Occipital lobe (tissue), 2 donors: ENCODE results near the gene AIFM2. TPM values are rescaled to one million over a fixed set of nuclear protein-coding genes. Genes with fewer than 3 reads are reported as not detected.
A peak's percentile ranks its signal among the peaks of the same experiment; 100 is the strongest.
"Not testable (repeated sequence)": the region's sequence is repeated elsewhere in the genome, so short reads cannot be mapped to it uniquely, and the experiment has no call there.

Source experiments
- DNase-seq: peaks from one replicate; lab custom pipeline; 2025; lab: John Stamatoyannopoulos, UW
- total RNA-seq: library from RNA; depleted of rRNA; stranded (reverse); fragments of >200 nt; gene quantifications from one replicate; pipeline ENCODE4 v1.2.3, GENCODE V29; 2014

Gene AIFM2
- 5.5 TPM for total RNA-seq

- DNase-seq = peak; percentile 8
Observed at GRCh38 chr10:70132098-70133029, at the start of gene AIFM2. Gene AIFM2, minus strand, starts transcription at chr10:70132825. Its CDS starts 8,741 bp downstream, at chr10:70124084.

- not testable (repeated sequence) for DNase-seq
Observed at GRCh38 chr10:70179209-70179608, 46.6 kb upstream of the AIFM2 start.

DNA sequence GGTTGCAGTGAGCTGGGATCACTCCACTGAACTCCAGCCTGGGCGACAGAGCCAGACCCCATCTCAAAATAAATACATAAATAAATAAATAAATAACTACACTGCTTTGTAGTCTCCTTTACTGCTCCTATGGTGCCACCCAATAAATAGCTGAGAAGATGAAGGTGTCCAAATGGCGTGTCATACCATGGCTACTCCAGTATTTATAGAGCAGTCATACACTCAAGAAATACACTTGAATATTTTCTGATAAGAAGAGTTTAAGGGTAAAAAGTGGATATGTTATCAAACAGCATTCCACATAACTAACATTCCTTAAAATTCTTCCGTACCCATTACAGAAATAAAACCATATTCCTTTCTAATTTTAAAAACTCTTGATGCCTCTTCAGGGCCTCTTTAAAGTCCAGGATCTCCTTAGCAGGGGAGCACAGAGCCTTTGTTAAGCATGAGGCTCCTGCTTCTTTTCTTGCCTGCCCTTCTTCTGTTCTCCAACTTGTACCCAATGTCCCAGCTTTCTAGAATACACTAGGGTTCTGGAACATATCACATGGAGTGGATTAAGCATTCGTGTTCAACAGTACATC, 45.6 kb upstream of the AIFM2 start:
- DNase-seq = no peak

DNA sequence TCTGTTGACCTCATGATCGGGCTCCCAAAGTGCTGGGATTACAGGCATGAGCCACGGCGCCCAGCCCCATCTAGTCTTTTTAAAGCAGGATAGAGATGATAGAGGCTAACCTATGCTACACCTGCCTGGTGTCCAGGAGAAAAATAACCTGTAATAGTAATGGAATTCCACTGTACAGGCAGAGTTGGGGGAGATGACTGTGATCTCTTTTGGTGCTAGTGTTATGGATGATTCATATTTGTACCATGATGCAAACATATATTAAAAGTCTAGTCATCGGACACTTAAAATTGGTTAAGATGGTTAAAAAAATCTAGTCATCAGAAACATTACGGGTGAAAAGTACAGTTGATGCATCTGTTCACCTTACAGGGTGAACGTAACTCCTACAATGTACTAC, 43.8 kb upstream of the AIFM2 start:
- DNase-seq = no peak

DNA sequence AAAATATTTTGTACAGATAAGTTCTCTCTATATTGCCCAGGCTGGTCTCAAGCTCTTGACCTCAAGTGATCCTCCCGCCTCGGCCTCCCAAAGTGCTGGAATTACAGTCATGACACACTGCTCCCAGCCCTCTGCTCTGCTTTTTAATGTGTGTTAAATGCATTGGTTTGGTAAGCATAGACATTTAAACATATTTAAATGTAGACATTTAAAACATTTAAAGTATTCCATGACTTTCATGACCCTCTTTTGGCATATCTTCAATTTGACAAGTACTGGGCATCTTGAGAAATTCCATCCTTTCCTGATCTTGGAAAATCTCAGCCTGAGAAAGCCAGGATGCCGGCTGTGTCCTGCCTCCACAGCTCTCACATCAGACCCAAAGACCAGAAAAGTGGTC, 42.9 kb upstream of the AIFM2 start:
- no peak for DNase-seq

DNA sequence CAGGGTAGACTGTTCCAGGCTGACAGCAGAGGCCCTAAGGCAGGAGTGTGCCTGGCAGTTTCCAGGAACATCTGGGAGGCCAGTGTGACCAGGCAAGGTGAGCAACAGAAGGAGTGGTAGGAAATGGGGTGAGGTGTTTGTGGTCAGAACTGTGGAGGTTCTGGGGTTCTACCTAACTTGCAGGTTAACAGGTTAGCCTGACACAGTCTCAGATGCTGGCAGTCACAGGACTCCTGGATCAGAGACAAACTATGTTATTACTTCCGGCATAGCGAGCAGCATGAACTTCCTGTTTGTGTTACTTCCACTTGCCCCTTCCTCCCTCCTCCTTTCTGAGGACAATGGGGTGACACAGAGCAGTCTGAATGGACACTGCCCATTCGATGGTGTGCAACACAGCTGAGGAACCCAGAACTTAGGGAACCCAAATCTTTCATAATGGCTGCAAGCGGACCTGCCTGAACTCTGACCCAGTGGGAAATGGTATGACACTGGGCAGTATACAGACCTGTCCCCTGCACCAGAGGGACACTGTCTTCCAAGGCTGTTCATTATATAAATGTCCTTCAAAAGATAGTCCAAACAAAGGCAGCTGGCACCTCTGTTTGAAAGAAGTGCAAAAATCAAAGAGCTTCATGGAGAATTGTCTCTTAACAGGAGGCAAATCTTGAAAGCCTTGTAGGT, 41.6 kb upstream of the AIFM2 start:
- no peak for DNase-seq

GRCh38 chr10:70169649-70170364, 37.2 kb upstream of the AIFM2 start:
- DNase-seq = no peak

- no peak for DNase-seq
Observed at GRCh38 chr10:70169011-70169410, 36.4 kb upstream of the AIFM2 start.

DNA sequence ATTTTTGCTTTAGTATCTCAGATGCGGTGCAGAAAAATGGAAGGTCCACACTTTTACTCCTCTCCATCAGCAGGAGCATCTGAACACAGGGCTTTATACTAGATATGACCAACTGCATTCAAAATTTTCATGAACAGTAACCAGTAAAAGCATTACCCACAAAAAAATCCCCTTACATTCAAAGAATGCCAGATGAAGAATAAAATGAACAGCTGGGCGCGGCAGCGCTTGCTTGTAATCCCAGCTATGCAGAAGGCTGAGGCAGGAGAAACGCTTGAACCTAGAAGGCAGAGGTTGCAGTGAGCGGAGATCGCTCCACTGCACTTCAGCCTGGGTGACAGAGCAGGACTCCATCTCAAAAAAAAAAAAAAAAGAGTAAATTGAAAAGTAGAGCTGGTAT, 34.6 kb upstream of the AIFM2 start:
- DNase-seq = no peak

DNA sequence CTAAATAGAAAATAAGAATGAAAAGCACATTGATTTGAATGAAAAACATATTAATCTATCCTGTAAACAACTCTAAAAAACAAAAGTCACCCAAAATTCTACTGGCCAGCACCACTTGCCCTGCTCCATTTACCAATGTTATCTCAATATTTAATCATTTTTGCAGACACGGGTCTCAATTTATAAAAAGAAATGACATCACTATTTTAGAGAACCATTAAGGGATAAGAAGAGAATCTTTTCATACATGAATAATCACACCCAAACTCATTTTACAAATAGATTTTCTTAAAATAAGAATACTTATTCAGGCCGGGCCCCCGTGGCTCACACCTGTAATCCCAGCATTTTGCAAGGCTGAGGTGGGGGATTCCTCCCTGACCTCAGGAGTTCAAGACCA, 33.8 kb upstream of the AIFM2 start:
- DNase-seq = no peak

- no peak for DNase-seq
Observed at GRCh38 chr10:70164163-70164562, 31.5 kb upstream of the AIFM2 start.

DNA sequence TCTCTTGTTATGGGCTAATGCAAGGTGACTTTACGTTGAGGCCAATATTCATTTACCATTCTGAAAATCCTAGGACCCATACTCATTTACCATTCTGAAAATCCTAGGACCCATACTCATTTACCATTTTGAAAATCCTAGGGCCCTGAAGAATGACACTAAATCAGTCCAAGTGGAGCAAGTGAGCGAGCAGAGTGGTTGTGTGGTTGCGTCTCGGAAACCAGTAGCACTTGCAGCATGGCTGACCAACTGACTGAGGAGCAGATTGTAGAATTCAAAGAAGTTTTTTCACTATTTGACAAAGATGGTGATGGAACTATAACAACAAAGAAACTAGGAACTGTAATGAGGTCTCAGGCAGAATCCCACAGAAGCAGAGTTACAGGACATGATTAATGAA, 30.8 kb upstream of the AIFM2 start:
- no peak for DNase-seq

DNA sequence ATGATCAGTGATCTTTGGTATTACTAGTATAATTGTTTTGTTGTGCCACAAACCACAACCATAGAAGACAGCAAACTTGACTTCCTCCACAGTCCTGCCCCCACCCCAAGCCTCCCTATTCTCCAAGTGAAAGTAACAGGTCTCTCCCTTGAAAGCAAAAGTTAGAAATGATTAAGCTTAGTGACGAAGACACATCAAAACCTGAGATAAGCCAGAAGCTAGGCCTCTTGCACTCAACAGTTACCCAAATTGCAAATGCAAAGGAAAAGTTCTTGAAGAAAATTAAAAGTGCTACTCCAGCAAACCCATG, 30.2 kb upstream of the AIFM2 start:
- no peak for DNase-seq

DNA sequence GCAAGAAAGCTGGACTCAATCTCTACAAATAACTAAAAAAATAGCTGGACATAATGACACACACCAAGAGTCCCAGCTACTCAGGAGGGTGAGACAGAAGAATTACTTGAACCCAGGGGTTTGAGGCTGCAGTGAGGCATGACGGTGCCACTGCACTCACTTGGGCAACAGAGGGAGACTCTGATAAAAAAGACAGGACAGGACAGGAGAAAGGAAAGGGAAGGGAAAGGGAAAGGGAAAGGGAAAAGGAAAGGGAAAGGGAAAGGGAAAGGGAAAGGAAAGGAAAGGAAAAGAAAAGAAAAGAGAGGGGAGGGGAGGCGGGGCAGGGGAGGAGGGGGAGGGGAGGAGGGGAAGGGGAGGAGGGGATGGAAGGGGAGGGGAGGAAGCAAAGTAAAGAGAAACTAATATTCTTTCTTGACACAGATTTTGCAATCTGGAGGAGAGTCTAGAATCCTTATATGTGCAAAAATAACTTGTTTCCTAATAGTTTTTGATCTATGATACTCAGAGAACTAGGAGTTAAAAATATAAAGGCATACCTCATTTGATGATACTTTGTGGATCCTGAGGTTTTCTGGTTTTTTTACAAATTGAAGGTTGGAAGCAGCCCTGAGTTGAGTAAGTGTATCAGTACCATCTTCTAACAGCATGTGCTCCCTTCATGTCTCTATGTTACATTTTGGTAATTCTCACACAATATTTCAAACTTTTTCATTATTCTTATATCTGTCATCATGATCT, 29.7 kb upstream of the AIFM2 start:
- DNase-seq = no peak

GRCh38 chr10:70160798-70161197, 28.2 kb upstream of the AIFM2 start:
- DNase-seq = no peak

GRCh38 chr10:70159366-70159765, 26.7 kb upstream of the AIFM2 start:
- DNase-seq = not testable (repeated sequence)

DNA sequence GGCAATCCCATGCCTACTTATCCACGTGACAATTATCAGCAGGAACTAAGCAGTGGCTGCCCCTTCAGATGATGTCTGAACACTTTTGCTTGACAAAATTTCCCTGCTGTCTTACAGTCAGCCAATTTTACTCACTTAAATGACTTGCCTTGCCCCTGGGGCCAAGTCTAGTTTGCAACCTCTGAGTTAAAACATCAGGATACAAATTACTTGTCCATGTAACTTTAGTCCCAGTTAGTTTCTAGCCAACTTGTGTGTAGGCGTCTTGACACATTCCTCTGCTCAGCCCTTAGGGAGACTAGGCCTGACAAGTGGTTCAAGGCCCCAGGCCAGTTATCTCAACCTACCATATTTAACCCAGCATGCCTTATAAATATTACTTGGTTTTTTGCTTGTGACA, 25.5 kb upstream of the AIFM2 start:
- no peak for DNase-seq

- no peak for DNase-seq
Observed at GRCh38 chr10:70155255-70155838, 22.7 kb upstream of the AIFM2 start.

GRCh38 chr10:70148516-70148915, 15.9 kb upstream of the AIFM2 start:
- DNase-seq = no peak

- DNase-seq = no peak
Observed at GRCh38 chr10:70147259-70147625, 14.6 kb upstream of the AIFM2 start.
